ENCODE data around the gene KRTAP19-2.
"Not testable (repeated sequence)": the region's sequence is repeated elsewhere in the genome, so short reads cannot be mapped to it uniquely, and the experiment has no call there.

Gene KRTAP19-2, protein sequence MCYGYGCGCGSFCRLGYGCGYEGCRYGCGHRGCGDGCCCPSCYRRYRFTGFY

DNA sequence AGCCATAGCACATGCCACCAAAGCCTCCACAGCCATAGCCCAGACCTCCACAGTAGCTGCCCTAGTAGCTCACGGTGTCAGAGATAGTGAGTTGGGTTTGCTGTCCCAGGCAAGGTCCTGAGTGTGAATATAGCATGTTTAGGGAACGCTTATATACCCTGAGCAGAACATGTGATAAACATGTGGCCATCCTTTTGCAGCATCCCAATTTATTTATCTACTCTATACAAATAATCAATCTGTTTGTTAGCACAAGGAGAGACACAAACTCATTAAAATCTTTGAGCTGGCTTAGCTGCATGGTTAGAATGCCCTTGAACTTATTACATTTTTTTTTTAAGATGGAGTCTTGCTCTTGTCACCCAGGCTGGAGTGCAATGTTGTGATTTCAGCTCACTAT, at the start of gene KRTAP19-2:
KRTAP19-2 (minus strand) TSS at position 101 of the 400 bp plus-strand sequence; CDS start at position 13, 88 bp downstream.
- DNase-seq (ENCODE audit: low read depth) = no peak

DNA sequence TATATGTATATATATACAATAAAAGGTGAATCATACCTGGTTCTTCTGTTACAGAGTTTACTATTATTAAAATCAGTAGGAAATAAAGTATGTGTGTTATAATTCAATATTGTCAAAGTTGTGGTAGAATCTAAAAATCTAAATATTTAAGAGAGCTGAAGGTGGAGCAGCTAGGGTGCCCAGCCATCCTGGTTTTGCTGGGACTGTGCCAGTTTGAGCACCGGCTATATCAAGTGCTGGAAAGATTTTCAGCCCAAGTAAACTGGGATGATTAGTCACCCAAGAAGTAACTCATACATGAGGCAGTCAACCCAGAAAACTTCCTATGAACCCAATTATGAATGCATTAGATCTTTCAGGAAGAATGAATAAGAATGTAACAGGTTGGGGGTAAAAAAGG, 31.6 kb upstream of the KRTAP19-2 start:
- no peak for DNase-seq (ENCODE audit: low read depth)

DNA sequence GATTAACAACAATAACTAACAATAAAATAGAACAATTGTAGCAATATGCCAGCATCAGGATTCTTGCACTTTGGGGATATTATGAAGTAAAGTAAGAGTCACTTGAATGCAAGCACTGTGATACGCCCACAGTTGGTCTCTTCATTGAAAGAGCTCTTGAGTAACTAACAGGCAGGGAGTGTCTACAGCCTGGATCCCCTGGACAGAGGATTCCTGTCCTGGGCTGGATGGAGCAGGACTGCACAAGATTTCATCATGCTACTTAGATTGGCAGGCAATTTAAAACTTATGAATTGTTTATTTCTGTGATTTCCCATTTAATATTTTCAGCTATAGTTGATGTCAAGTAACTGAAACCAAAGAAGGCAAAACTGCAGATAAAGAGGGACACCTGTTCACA, 28.4 kb upstream of the KRTAP19-2 start:
- DNase-seq (ENCODE audit: low read depth) = no peak

DNA sequence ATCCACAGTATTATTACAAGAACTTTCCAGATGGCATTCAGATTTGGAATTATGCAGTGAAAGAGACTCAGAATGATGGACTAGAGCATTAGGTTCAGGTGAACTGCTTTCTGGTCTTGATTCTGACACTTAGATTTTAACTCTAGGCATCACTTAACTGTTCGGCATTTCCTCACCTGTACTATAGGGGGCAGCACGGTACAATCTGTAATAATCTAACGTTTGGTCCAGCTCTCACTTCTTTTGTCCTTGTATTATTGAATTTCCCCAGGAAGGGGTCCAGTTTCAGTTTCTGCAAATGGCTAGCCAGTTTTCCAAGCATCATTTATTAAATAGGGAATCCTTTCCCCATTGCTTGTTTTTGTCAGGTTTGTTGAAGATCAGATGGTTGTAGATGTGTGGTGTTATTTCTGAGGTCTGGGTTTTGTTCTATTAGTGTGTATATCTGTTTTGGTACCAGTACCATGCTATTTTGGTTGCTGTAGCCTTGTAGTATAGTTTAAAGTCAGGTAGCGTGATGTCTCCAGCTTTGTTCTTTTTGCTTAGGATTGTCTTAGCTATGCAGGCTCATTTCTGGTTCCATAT, 18.5 kb upstream of the KRTAP19-2 start:
- not testable (repeated sequence) for DNase-seq (ENCODE audit: low read depth)

DNA sequence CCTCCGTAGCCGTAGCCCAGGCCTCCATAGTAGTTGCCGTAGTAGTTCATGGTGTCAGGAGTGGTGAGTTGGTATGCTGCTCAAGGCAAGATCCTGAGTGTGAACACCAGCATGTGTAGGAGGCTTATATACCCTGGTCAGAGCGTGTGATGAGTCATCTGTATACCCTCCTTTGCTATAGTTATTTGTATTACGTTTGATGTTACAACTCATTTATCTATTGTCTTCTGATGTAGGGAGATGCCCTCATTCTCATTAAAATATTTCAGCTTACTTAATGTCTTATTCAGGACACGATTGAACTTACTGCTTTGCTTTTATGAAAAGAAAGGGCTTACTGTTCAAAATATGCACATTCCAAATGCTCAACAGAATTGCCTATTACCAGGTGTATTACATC, 14.8 kb upstream of the KRTAP19-2 start, which contains the start of gene KRTAP19-5:
KRTAP19-5 (minus strand) TSS at position 101 of the 400 bp plus-strand sequence; CDS start at position 50, 51 bp downstream.
- no peak for DNase-seq (ENCODE audit: low read depth)

DNA sequence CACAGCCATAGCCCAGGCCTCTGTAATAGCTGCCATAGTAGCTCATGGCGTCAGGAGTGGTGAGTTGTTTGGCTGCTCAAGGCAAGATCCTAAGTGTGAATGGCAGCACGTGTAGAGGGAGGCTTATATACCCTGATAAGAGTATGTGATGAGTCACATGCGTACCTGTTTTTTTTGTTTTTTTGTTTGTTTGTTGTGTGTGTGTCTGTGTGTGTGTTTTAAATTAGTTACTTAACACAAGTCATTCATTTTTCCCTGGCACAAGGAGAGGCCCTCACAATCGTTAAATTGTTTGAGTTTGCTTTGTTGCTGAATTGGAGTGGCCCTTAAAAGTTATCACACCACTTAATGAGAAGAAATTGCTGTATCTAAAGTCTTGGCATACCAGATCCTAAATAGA, 9.8 kb upstream of the KRTAP19-2 start, which contains the start of gene KRTAP19-4:
KRTAP19-4 (minus strand) TSS at position 101 of the 400 bp plus-strand sequence; CDS start at position 46, 55 bp downstream.
- no peak for DNase-seq (ENCODE audit: low read depth)

DNA sequence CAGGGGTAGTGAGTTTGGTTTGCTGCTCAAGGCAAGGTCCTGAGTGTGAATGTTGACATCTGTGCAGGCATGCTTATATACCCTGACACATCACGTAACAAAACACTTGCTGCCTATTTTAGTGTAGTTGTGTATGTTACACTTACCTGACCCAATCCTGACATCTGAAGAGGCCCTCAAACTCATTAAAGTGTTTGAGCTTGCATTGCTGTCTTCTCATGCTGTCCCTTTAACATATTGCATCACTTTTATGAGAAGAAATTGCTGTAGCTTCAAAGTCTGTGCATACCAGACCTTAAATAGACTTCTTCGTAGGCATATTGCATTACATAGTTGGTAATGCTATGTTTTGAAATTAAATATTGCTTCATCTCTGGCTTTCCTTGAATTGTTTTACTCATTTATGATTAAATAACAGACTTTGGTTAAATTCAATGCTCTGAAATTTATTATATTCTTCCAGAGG, 4.8 kb upstream of the KRTAP19-2 start, which contains the start of gene KRTAP19-3:
KRTAP19-3 (minus strand) TSS at position 51 of the 466 bp plus-strand sequence. CDS start 56 bp downstream, outside the sequence.
- no peak for DNase-seq (ENCODE audit: low read depth)

DNA sequence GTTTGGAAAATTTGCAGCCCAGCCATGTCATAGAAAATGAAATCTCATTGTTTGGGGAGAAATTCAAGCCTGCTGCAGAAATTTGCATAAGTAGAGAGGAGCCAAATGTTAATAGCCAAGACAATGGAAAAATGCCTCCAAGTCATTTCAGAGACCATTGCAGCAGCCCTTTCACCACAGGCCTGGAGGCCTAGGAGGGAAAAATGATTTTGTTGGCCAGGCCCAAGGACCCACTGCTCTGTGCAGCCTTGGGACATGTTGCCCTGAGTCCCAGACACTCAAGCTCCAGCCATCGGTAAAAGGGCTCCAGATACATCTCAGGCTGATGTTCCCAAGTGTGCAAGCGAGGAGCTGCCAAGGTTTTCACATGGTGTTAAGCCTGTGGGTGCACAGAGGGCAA, 1.1 kb downstream of the KRTAP19-2 start:
- no peak for DNase-seq (ENCODE audit: low read depth)

DNA sequence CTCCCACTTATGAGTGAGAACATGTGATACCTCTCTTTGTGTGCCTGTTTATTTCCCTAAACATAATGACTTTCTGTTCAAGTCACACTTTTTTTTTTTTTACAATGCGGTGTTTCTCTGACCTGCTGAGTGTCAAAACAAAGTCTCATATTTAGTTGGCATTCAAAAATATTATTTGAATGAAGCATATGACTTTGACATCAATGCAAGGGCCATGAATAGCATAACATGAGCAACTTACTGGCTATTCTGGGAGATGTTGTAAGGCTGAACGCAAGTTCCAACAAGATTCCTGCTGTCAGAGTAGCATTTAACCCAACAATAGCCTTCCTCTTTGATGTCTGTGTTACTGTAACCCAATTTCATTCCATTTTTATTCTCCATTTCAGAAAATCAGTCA, 5.1 kb downstream of the KRTAP19-2 start:
- DNase-seq (ENCODE audit: low read depth) = no peak

DNA sequence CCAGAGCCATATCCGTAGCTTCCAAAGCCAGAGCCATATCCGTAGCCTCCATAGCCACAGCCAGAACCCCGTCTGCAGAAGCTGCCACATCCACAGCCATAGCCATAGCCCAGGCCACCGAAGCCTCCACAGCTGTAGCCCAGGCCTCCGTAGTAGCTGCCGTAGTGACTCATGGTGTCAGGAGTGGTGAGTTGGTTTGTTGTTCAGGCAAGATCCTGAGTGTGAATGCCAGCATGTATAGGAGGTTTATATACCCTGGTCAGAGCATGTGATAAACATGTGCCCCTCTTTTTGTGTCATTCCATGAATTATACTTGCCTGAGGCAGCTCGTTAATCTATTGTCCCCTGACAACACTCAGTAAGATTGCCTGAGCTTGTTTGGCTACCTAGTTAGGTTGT, 7.1 kb downstream of the KRTAP19-2 start, which contains the start of gene KRTAP19-1:
KRTAP19-1 (minus strand) TSS at position 223 of the 400 bp plus-strand sequence; CDS start at position 173, 50 bp downstream.
- DNase-seq (ENCODE audit: low read depth) = no peak

DNA sequence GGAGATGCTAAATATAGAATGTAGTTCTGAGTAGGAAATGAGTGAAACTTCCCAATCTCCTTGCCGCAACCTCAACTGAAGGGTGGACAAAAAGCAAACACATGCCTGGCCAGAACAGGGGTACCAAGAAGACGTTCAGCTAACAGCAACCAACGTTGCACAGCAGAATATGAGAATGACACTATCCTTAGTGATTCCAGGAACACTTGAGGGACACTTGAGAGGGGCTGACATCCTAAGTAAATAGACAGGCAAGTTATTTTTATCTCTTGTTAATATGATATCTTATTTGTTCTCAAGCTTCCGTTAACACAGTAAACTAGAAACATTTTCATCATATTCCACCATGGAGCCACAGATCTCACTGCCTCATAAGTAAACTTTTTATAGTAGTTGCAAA, 8.0 kb downstream of the KRTAP19-2 start:
- DNase-seq (ENCODE audit: low read depth) = no peak

DNA sequence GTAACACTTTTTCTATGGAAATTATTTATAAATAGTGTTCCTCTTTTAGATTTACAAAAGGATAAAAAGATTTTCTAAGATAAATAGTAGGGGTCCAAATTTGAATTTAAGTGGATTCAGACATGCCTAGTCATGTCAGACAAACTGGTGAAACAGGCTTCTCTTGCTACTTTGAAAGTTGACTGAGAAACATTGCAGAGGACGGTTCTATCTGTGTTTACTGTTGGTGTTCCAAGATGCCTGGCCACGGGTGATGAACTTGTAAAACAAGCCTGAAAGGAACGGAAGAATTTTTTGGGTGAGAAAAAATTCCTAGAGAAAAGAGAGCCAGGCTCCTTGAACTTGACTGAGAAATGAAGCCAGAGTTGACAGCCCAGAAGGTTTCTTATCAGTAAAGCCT, 9.2 kb downstream of the KRTAP19-2 start:
- no peak for DNase-seq (ENCODE audit: low read depth)

DNA sequence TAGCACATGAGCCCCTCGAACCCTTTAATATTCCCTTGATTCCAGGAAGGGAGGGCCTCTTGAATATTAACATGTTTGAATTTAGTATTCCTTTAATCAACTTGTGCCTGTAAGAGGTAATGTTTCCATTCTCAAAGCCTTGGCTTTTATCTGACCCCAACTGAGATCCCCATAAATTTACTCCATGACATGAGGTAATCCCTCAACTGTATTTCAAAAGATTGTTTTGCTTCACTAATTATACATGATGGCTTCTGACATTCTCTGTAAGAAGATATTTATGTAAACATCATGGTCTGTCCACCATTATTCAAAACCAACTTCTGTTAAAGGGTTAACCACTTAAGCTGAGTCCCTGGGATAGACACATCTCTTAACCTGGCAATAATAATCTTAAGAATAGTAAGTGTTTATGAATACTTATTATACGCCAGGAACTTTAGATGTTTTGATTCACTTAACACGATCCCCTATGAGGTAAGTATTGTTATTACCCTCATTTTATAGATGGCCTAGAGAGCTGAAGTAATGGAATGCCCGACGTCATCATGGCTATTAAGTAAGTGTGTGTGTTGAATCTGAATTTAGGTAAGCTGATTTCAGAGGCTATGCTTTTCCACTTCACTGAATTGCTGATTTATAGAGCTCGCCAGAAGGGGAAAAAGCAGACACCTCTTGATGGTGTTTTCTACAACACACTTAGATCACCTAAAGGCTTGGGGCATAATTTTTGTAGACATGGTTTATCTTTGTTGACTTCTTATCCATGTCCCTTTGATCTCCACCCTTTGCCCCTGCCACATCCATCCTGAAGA, 18.1 kb downstream of the KRTAP19-2 start:
- no peak for DNase-seq (ENCODE audit: low read depth)

DNA sequence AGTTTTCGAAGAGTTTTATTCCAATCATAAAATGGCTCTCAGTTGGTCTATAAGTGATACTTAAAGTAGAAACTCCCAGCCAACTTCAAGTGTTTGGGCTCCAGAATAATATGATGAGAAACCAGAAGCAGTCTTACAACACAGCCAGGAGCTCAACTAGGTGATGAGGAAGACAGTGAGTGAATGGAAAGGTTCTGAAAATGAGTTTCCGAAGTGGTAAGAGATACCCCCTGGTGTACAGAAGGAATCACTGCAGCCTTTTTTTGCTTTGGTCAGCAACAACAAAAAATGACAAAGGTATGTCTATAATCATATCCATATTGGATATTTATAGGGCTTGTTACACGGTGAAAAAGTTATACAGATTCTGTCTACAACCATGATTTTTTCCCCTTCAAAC, 23.5 kb downstream of the KRTAP19-2 start:
- DNase-seq (ENCODE audit: low read depth) = no peak

DNA sequence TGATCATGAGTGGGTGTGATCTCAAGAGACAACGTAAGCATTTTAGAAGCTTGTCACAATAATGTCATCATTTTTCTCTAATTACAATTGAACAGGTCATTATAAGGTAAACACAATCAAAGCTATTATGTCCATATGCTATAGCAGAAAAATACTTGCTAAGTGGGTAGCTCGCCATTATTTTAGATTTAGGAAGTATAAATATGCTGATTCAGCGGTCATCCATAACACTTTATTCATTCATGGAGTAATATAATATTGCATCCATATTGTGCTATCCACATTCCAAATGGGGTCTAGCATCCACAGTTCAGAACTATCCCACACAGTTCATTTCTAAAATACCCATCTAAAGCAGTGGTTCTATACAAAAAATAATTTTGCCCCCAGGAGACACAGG, 38.7 kb downstream of the KRTAP19-2 start:
- no peak for DNase-seq (ENCODE audit: low read depth)

DNA sequence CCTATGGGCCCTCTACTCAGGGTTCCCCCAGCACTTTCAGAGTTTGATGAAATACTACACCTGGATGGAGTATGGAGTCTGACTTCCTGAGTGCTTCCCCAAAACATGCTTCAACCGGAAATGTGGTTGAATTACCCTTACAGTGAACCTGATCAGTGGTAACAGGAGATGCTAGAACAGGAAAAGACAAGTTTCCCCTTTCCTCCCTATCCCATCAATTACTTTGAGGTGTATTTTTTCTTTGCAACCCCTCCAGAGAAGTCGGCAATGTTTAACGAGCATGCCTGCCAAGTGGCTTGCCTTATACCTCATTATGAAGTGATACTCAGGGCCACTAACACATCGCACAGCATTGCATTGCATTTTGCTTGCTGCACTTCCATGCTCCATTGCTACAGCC, 40.2 kb downstream of the KRTAP19-2 start:
- DNase-seq (ENCODE audit: low read depth) = no peak

DNA sequence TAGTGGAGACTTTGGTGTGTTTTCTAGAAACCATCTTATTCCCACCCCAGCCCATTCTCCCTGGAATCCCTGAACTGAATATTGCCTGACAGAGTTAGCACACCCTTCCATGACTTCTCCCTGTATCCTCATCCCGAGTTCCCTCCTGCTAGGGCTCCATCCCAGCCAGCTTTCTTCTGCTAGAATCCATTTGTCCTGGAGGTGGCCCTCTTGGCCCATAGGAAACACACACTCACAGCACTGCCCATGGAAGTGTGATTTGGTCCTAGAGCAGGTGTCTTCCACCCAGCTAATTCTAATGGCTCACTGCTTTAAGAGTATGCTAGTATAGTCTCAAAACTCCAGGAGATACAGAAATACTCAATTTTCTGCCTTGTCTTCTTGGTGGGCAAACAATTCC, 43.0 kb downstream of the KRTAP19-2 start:
- DNase-seq (ENCODE audit: low read depth) = no peak

DNA sequence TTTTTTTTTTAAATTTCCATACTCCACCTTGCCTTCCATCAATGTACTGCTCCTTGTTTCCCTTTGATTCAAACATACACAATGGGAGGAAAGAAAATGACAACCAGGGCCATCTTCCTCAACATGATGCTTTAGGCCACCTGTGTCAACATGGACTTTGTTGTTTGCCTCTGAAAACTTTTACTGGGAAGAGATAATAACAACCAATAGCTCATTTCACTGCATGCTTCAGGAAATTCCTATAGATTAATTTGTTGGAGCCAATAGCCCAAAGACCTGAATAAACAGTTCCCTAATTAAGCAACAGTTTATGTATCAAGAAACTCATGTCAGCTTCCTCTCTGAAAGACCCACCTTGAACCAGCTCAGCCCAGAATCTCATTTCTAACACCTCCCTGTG, 44.0 kb downstream of the KRTAP19-2 start:
- DNase-seq (ENCODE audit: low read depth) = no peak

DNA sequence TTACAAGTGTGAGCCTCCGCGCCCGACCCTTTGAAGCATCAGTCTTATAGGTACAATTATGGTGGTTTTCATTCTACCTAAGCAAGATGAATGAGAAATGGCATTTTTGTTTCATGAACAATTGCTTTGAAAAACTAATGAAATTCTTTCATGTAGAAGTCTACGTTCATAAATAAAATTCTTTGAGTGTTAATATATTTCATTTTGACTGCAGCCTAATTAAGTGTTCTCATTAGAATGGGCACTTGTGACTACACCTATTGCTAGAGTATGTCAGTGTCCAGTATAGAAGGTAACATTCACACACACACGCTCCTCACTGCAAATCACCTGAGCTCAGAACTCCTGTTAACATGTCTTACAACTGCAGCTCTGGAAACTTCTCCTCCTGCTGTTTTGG, 47.3 kb downstream of the KRTAP19-2 start, which contains the start of gene KRTAP15-1:
KRTAP15-1 (plus strand) TSS at position 301 of the 400 bp plus-strand sequence; CDS start at position 354, 53 bp downstream.
- DNase-seq (ENCODE audit: low read depth) = no peak

Data from HS-27A (cell line).